GM12865 (cell line): ENCODE data around the gene CACNA1H.

Source experiments
- DNase-seq: peaks from one replicate; pipeline ENCODE4 v3.0.0; 2010; ENCODE audit warnings: low read depth
- H3K4me3 ChIP-seq: 2 replicates; pipeline ENCODE4 v1.5.1; 2011; ENCODE audit warnings: mild to moderate bottlenecking, low read depth, low read length, control low read depth
- TF ChIP-seq, protein P1 (sequence below): IDR thresholded peaks from 2 replicates; pipeline ENCODE4 v1.5.1; 2011; ENCODE audit warnings: low read length, control low read depth, low read depth, inconsistent platforms; ENCODE audit not compliant: insufficient read depth; ENCODE audit errors: missing control alignments

CACNA1H gene

DNA sequence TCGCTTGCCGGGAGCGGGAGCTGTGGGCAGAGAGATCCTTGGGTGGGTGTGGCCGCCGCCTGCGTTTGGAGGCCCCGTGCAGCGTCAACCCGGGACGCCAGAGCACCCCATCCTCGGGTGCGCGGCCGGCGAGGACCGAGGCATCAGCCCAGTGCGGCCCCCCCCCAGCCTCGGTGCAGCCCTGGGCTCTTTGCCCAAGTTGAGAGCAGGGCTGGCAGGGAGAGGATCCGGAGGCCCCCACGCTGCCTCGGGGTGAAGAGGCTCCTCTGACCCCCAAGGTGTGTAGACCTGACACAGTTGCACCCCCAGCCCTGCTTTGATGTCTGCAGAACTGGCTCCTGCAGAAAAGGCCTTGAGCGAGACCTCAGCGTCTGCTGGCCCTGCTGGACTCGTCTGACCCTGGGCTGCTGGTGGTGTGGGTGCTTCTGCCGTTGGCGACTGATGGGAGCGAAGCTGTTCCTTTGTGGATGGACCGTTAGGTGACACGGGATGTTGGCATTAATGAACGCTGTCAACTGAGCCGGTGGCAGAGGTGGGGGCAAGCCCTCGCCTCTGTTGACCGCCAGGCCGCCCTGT is 8.0 kb downstream of the CACNA1H start:
- no peak overlapping the region for H3K4me3 ChIP-seq
- no peak for DNase-seq
- TF ChIP-seq, protein P1, sequence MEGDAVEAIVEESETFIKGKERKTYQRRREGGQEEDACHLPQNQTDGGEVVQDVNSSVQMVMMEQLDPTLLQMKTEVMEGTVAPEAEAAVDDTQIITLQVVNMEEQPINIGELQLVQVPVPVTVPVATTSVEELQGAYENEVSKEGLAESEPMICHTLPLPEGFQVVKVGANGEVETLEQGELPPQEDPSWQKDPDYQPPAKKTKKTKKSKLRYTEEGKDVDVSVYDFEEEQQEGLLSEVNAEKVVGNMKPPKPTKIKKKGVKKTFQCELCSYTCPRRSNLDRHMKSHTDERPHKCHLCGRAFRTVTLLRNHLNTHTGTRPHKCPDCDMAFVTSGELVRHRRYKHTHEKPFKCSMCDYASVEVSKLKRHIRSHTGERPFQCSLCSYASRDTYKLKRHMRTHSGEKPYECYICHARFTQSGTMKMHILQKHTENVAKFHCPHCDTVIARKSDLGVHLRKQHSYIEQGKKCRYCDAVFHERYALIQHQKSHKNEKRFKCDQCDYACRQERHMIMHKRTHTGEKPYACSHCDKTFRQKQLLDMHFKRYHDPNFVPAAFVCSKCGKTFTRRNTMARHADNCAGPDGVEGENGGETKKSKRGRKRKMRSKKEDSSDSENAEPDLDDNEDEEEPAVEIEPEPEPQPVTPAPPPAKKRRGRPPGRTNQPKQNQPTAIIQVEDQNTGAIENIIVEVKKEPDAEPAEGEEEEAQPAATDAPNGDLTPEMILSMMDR, result no peak

DNA sequence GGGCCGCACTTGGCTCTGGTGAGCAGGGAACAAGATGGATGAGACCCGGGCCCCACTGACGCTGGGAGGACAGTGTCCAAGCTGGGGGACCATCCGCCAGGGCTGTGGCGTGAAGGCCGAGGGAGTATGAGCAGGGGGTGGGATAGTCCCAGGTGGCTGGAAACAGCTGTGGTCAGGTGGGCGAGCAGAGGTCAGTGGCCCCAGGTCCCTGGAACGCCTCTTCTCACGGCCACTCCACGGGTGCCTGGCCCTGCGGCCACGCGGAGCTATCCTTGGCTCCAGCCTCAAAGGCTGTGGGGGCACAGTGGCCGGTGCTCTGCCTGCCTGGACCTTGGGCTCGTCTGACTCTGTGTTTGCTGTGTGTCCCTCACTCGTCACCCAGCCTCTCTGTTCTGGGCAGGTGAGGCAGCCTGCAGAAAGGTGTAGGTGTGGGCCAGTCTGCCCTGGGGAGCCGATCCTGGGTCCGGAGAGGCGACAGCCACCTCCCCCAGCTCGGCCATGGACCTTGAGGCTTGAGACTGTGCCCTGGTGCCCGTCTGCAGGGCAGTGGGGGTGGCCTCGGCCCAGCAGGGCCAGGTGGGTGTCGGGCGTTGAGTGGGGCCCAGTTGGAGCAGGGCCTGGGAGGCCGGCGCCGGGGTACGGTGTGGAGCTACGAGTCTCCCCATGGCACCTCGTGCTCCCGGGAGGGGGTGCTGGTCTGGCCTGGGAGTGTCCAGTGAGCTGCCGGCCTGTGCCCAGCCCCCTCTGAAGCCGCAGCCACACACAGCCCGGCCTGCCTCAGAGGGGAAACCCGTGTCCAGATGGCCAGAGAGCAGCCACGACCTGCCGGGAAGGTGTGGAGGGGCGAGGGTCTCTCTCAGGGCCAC is 10.0 kb downstream of the CACNA1H start:
- no peak for DNase-seq
- H3K4me3 ChIP-seq, result no peak overlapping the region
- TF ChIP-seq, protein P1, result no peak

DNA sequence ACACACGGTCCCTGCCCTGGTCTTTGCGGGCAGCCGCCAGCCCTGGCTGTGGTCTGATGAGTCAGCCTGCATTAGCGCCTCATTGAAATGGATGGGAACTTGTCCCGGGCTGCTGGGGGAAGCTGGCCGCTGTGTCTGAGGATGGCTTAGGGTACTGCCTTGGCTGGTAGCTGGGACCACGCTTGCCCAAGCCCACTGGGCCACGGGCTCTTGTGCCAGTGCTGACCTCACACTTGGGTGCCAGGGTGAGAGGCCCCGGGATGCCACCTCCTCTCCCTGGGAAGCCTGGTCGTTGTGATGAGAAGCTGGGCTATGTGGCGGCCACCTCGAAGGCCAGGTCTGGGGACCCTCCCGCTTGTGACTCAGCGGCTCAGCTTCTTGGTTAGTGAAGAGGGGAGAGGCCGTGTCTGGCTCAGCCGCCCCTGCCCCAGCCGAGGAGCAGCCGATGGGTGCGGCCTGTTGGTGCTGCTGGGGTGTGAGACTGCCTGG is 10.7 kb downstream of the CACNA1H start:
- no peak overlapping the region for H3K4me3 ChIP-seq
- TF ChIP-seq, protein P1, result no peak
- DNase-seq, result no peak

DNA sequence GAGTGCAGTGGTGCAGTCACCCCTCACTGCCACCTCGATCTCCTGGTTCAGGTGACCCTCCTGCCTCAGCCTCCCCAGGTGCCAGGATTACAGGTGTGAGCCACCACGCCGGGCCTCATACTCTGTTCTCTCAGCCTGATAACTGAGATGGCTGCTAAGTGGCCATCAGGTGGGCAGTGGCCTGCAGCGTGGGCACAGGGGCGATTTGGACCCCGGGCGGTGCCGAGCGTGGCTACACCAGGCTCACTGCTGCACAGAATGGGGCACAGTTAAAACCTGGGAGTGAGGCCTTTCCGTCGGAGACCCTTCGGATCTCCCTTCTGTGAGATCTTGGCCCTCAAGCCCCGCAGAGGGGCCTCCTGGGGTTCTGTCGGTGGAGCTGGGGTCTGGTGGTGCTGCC is 11.5 kb downstream of the CACNA1H start:
- no peak overlapping the region for H3K4me3 ChIP-seq
- DNase-seq, result no peak
- TF ChIP-seq, protein P1, result no peak

DNA sequence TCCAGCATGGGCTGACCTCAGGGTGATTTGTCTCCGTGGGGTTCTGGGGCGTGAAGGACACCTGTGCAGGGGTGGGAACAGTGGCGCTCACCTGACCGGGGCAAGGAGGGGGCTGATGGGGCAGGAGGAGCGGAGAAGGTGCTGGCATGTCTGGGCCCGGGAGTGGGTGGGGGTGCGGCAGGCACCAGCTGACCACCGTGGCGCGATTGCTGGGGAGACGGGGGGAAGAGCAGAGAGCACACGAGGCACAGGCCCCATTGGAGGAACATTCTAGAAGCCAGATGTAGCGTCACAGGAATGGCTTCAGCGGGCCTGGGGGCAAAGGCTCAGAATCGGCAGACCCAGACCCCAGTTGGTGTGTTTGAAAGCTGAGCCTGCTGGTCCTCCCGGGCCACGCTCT is 12.1 kb downstream of the CACNA1H start:
- DNase-seq, result no peak
- TF ChIP-seq, protein P1, result no peak
- H3K4me3 ChIP-seq, result no peak overlapping the region

- no peak for DNase-seq
- H3K4me3 ChIP-seq, result no peak overlapping the region
- TF ChIP-seq, protein P1, result no peak
Observed at GRCh38 chr16:1165511-1165910, 12.6 kb downstream of the CACNA1H start.
